ENCODE results near the gene CCDC121. TPM values are rescaled to one million over a fixed set of nuclear protein-coding genes. Genes with fewer than 3 reads are reported as not detected.
A peak's percentile ranks its signal among the peaks of the same experiment; 100 is the strongest.

The CCDC121 gene
- polyA plus RNA-seq (ENCODE audit: insufficient read length): 12.0 TPM
- long read RNA-seq, donor 1, transcript CCDC121-201 (2 exons, 2,342 nt): major isoform, 7 of 11 reads
- long read RNA-seq, donor 1, partial matches to known transcripts: 0 of 11 reads
- long read RNA-seq, donor 1, other reads (novel, unspliced or antisense): 0 of 11 reads
- long read RNA-seq, donor 2, transcript CCDC121-201 (2 exons, 2,342 nt): major isoform, 7 of 17 reads
- long read RNA-seq, donor 2, partial matches to known transcripts: 10 of 17 reads
- long read RNA-seq, donor 2, other reads (novel, unspliced or antisense): 0 of 17 reads
- long read RNA-seq, donor 3, transcript CCDC121-201 (2 exons, 2,342 nt): major isoform, 7 of 7 reads
- long read RNA-seq, donor 3, partial matches to known transcripts: 0 of 7 reads
- long read RNA-seq, donor 3, other reads (novel, unspliced or antisense): 0 of 7 reads
- long read RNA-seq, donor 4: 0 reads
- long read RNA-seq, donor 5, transcript CCDC121-201 (2 exons, 2,342 nt): major isoform, 5 of 7 reads
- long read RNA-seq, donor 5, partial matches to known transcripts: 0 of 7 reads
- long read RNA-seq, donor 5, other reads (novel, unspliced or antisense): 0 of 7 reads
- long read RNA-seq, donor 6, partial matches to known transcripts: 0 of 3 reads
- long read RNA-seq, donor 6, other reads (novel, unspliced or antisense): 0 of 3 reads
- long read RNA-seq, donor 7, transcript CCDC121-201 (2 exons, 2,342 nt): major isoform, 6 of 55 reads
- long read RNA-seq, donor 7, partial matches to known transcripts: 11 of 55 reads
- long read RNA-seq, donor 7, other reads (novel, unspliced or antisense): 36 of 55 reads
- long read RNA-seq, donor 8, partial matches to known transcripts: 0 of 1 reads
- long read RNA-seq, donor 8, other reads (novel, unspliced or antisense): 0 of 1 reads

GRCh38 chr2:27628767-27629709, at the start of gene CCDC121, which contains the start of gene GPN1:
TSS of gene CCDC121 (minus strand) at chr2:27629012. CDS start at chr2:27627799, 1,213 bp downstream.
TSS of gene GPN1 (plus strand) at chr2:27629050. CDS start at chr2:27629059, 9 bp downstream.
- peak; percentile 78 for DNase-seq

GRCh38 chr2:27672723-27673486, 44.1 kb upstream of the CCDC121 start:
- no peak for DNase-seq

GRCh38 chr2:27671235-27671634, 42.4 kb upstream of the CCDC121 start:
- DNase-seq: no peak

DNA sequence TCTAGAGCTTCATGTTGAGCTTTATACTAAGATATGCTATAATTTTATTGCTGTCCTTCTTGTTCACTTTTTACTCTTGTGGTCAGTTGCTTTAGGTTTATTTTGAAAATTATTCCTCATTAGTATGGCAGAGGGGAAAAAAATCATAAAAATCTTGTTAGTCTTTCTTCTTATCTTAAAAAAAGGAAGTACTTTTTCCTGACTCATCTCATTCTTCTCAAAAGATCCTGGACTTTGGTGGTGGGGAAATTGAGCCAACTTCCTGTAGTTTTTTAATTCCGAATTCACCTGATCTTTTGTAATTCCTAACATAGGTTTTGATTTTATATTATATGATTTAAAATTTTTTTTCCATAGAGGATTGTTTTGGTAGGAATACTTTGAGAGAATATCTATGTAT, 38.6 kb upstream of the CCDC121 start:
- DNase-seq: no peak

DNA sequence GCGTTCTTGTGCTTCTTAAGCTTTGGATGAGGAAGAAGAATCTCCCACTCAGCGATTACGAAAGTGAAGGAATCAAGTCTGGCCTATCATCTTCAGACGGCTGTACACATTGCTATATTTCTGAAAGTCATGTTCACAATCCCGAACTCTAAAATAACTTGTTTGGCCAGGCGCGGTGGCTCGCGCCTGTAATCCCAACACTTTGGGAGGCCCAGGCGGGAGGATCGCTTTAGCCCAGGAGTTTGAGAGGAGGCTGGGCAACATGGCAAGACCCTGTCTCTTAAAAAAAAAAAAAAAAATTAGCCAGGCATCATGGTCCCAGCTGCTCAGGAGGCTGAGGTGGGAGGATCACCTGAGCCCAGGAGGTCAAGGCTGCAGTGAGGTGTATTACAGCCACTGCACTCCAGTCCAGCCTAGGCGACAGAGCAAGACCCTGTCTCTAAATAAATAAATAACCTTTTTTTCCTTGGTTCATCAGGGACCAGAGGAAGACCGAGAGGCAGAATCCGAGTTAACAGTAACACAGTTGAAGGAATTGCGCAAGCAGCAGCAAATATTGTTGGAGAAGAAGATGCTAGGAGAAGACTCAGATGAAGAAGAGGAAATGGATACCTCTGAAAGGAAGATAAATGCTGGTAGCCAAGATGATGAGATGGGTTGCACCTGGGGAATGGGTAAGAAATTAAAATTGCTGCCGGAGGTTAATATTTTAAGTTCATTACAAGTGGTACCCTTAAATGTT, 36.0 kb upstream of the CCDC121 start:
- no peak for DNase-seq

- no peak for DNase-seq
Measured at GRCh38 chr2:27664154-27664574, 35.4 kb upstream of the CCDC121 start.

- DNase-seq: peak; percentile 84
Measured at GRCh38 chr2:27663285-27664153, 34.7 kb upstream of the CCDC121 start, which contains the start of the genes SLC4A1AP and SUPT7L. TSS of gene SLC4A1AP (plus strand) at chr2:27663889. CDS start at chr2:27663915, 26 bp downstream. TSS of gene SUPT7L (minus strand) at chr2:27663614. CDS start at chr2:27662192, 1,422 bp downstream.

- no peak for DNase-seq
Measured at GRCh38 chr2:27661371-27661770, 32.6 kb upstream of the CCDC121 start.

DNA sequence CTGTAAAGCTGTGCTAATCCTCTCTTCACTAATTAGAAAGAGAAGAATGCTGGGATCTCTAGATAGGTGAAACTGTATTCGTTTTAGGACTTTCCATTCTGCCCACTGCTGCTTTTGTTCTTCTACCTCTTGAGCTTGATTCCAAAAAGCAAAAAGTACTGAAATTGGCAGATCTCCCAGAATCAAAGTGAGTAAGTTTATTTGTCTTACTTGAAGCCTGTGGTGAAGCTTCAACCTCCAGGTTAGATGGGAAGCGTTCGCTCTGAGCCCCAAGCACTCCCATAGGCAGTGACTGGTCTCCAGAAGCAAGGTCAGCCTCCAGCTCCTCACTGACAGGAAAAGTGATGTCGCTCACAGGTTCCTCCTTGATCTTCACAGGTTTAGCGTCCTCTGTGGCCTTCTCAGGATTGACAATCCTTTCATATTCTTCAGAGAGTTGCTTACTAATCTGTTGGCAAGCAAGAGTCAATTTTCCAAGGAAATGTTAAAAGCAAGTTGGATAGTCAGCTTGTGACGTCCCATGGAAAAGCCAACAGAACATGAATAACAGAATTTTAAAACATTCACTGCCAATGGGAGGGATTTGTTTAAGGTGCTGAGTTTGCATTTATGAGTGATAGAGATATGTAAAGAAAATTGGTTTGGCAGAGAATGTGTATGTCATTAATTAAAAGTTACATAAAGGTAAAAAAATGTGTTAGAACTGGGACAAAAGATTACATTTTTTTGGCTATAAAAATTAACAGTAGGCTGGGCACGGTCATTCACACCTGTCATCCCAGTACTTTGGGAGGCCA, 26.5 kb upstream of the CCDC121 start:
- DNase-seq: no peak

GRCh38 chr2:27653397-27653796, 24.6 kb upstream of the CCDC121 start:
- DNase-seq: no peak

GRCh38 chr2:27652790-27653189, 24.0 kb upstream of the CCDC121 start:
- DNase-seq: no peak

DNA sequence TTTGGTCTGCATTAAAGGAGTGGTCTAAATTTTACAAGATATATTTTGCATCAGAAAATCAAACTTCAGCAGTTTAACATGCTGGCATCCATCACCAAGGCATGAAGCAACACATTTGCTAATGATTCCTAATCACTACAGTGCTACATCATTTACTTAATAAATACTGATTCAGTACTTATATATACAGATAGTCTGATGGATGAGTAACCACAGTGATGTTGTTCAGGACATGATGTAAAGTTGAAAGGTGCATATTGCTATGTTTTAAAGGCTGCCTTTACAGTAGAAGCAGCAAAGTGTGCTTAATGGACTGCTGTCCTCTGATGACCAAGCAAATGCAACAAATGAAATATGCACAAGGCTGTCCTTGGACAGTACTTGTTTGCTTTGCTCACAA, 23.5 kb upstream of the CCDC121 start:
- DNase-seq: no peak

DNA sequence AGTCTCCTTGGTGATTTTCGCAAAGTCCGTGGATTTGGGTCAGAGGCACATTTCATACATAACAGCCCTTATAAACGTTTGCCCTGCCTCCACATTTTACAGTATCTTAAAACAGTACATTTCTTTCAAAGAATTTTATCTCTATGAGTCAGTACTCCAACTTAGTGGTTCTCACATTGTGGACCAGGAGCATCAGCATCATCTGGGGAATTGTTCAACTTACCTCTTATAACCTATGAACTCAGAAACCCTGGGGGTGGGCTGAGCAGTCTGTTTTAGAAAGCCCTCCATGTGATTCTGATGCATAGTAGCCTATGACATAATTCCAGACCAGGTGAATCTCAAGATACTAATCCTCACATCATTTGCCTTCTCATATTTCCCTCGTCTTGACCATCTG, 22.2 kb upstream of the CCDC121 start:
- no peak for DNase-seq

GRCh38 chr2:27647737-27648136, 18.9 kb upstream of the CCDC121 start:
- no peak for DNase-seq

- no peak for DNase-seq
Measured at GRCh38 chr2:27647289-27647688, 18.5 kb upstream of the CCDC121 start.

DNA sequence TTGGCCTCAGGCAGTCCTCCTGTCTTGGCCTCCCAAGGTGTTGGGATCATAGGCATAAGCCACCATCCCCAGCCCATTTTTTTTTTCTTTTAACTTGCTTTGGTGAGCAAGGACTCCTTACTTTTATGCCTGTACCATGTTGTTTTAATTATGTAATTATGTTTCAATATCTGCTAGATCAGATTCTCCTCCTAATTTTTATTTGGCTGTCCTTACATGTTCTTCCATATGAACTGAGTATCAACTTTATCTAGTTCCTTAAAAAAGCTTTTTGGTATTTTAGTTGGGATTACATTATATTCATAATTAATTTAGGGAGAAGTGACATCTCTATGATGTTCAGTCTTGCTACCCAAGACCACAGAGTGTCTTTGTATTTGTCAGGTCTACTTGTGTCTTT, 16.4 kb upstream of the CCDC121 start:
- DNase-seq: no peak

GRCh38 chr2:27640722-27641245, 12.0 kb upstream of the CCDC121 start:
- no peak for DNase-seq

- no peak for DNase-seq
Measured at GRCh38 chr2:27638709-27639108, 9.9 kb upstream of the CCDC121 start.

Data from left kidney (tissue), 8 donors.